HG02798 (cell line): ENCODE results near the gene PFKL.
"Not testable (repeated sequence)": the region's sequence is repeated elsewhere in the genome, so short reads cannot be mapped to it uniquely, and the experiment has no call there.

Experiments
- ATAC-seq: cut with Tn5 transposase; IDR thresholded peaks from one replicate; pipeline ENCODE4 v1.9.1; 2021; ENCODE audit warnings: mild to moderate bottlenecking; ENCODE audit not compliant: unreplicated experiment, poor library complexity

The PFKL gene

DNA sequence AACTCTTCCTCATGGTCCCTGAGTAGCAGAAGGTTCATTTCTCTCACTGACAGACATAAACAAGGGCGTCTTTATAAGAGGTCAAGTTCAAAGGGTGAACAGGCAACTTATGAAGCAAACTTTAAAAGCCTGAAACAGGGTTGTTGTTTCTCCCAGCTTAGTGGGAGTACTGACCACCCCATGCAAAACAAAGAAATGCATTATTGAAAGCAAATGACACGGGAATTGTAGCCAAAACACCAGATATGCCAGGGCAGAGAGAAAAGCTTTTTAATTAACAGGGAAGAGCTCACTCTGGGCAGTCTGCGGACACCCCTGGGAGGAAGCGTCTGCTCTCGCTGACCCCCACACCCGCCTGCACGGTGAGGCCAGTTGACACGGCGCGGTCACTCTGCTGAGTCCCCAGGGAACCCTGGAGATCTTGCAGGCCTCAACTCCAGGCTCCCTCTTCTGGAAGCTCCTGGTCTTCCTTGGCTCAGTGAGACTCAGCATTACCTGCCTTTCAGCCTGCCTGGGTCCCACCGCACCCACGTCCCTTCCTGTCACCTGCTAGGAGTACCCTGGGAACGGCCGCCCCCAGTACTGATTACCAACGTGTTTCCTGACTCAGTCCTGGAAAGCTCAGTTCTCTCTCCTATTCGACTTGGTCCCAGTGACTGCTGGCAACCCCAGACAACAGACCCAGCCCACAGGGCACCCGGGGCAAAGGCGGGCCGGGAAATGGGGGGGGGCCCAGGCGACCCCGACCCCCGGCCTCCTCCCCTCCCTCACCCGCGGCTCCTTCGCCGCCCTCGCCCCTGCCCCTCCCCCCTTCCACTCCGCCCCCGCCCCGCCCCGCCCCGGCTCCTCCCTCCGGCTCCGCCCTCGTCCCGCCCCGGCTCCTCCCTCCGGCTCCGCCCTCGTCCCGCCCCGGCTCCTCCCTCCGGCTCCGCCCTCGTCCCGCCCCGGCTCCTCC lies 38.4 kb downstream of the PFKL start:
- ATAC-seq, result no peak

DNA sequence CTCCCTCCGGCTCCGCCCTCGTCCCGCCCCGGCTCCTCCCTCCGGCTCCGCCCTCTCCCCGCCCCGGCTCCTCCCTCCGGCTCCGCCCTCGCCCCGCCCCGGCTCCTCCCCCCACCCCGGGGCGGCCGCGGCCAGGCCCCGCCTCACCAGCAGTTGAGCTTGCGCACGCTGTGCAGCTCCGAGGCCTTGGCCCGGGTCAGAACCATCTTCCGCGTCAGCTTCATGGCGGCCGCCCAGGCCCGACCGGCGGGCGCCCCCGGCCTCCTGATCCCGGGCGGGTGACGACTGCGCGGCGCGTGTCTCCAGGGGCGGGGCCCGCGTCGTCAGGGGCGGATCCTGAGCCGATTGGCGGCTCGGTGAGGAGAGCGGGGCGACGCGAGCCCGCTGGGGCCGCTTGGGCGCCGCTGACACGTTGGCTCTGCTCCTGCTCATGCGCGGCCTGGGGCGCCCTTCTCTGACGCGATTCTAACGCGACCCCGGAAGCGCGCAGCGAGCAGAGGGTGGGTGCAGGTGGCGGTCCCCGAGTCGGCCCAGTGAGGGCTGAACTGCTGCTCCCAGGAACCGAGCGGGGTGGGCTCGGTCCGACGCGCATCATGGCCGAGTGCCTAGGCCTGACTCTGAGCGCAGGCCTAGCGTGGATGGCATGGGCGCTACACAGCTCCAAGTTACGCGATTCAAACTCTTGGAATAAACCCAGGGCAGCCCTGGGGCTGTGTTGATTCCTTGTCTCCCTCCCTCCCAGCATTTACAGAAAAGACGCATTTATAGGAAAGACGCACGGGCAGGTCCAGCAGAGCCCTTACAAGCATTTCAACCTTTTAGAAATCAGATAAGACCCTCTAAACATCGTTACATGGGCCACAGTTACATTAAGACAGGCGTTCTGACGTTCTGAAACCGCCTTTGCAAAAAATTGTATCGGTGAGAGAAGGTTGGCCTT lies 39.4 kb downstream of the PFKL start, which contains the start of gene CFAP410:
Gene CFAP410 (minus strand): TSS at position 420 of the 940 bp plus-strand sequence. CDS start 196 bp downstream, at position 224.
- ATAC-seq, result peak; percentile 94

DNA sequence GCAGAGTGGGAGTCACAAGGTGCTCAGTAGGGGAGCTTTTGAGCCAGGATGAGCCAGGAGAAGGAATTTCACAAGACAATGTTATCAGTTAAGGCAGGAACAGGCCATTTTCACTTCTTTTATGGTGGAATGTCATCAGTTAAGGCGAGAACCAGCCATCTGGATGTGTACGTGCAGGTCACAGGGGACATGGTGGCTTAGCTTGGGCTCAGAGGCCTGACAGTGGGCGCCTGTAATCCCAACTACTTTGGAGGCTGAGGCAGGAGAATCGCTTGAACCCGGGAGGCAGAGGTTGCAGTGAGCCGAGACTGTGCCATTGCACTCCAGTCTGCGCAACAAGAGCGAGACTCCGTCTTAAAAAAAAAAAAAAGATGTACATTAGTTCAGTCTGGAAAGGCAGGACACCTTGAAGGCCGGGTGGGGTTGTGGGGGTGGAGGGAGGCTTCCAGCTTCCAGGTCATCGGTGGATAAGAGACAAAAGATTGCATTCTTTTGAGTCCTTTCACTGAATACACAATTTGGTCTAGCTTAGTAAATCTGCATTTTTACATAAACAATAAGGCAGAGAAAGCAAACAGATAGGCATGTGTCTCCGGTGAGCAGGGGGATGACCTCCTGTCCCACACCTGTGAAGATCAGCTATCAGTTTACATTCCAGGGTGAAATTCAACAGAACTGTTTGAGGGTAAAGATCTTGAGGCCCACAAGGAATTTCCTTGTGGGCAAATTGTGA lies 42.0 kb downstream of the PFKL start:
- ATAC-seq, result not testable (repeated sequence)

DNA sequence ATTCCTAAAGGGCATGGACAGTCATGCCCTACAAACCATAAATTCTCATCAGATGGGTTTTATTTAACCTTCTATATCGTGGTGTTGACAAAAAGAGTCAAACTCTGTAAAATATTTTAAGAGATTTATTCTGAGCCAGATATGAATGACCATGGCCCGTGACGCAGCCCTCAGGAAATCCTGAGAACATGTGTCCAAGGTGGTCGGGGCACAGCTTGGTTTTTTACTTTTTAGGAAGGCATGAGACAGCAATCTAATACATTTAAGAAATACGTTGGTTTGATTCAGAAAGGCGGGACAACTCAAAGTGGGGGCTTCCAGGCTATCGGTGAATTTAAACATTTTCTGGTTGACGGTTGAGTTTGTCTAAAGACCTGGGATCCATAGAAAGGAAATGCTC lies 43.1 kb downstream of the PFKL start:
- not testable (repeated sequence) for ATAC-seq

DNA sequence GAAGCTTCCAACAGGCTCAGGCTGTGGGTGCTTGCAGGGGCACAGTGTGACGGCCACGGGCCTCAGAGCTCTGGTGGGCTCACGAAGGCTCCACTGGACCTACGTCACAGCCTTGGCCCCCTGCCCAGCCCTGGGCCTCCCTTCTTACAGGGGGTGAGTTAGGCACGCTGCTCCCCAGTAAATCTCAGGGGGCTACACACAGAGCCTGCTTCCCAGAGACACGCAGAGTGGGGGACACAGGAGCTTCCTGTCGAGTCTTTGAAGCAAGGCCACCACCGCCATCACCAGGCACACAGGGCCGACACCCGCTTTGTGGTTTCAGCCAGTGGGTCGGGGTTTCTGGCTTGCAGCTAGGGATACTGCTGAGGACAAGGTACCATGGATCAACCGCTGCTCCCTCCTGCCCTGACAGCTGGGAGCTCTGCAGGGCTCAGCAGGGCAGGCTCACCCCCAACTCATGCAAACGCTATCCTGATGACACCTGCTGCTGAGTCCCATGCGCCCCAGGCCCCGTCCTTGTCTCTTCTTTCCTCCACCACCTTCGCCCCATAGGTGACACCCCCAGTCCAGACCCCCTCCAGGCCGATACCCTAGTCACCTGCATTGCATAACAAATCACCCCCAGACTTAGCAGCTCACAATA lies 44.8 kb downstream of the PFKL start:
- ATAC-seq, result no peak

DNA sequence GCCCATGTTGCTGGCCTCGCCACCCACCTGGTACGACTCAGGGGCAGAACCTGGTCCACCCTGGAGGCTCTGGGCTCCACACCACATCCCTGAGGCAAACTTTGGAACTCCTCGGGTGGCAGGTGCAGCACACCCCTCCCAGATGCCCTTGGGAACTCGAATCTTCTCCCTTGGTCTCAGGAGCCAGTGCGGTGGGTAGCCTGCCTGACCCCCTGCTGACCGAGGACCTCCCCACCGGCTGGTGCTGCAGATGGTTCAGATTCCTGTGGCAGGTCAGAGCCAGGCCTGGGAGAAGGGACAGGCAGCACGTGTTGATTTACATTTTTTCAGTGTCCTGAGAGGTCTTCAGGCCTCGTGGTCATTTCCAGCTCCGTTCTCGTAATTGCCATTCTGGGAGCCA lies 45.6 kb downstream of the PFKL start:
- no peak for ATAC-seq

DNA sequence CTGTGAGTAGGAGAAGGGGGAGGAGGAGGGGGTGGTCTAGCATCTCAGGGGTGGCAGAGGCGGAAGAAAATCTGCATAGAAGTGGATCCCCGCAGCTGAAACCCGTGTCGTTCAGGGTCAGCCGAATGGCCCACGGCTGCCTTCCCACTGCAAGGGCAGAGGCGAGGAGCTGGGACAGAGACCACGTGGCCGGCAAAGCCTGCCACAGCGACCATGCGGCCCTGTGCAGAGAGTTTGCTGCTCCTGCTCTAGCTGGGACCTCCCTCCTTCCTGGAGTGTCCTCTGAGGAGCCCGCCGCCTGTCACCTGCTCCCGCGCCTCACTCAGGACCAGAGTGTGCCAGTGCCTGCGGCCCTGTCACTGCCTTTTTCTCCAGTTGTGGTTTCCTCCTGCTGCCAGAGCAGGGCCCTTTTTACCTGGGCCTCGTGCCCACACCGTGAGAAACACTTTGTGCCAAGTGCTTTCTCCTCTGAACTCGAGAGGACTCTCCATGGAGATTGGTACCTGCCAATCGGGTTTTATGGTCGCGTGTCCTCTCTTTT lies 48.1 kb downstream of the PFKL start:
- ATAC-seq, result no peak

DNA sequence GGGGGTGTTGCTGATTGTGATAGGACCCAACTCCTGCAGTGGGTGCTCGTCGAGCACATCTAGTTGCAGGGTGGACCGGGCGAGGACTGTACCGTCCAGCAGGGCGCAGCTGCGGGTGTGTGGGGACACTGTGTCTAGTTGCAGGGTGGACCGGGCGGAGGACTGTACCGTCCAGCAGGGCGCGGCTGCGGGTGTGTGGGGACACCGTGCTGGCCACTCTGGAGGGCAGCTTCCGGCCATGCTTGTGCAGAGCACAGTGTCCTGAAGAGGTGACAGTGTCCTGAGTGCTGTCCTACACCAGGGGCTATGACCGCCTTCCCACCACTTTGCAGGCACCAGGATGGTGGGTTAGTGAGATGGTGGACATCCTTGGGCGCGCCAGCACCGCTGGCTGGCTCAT lies 49.0 kb downstream of the PFKL start:
- no peak for ATAC-seq

DNA sequence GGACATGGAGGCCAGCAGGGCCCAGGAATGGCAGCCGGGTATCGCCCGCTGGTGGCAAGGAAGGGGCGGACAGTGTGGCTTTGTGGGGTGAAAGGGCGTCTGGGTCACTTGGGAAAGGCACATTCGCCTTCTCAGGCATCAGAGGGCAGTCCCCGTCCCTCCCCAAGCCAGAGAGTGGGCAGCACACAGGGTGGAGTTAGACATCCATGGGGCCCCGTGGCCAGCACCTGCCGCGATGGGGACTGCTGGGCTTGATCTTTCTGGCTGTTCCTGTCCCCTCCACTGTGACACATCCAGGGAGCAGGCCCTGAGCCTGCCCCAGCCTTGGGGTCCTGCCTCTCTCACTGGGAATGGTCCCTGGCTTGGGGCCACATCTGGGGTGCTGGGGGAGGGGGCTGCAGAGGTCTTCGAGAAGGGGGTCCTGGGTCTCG lies 49.6 kb downstream of the PFKL start:
- ATAC-seq, result no peak

DNA sequence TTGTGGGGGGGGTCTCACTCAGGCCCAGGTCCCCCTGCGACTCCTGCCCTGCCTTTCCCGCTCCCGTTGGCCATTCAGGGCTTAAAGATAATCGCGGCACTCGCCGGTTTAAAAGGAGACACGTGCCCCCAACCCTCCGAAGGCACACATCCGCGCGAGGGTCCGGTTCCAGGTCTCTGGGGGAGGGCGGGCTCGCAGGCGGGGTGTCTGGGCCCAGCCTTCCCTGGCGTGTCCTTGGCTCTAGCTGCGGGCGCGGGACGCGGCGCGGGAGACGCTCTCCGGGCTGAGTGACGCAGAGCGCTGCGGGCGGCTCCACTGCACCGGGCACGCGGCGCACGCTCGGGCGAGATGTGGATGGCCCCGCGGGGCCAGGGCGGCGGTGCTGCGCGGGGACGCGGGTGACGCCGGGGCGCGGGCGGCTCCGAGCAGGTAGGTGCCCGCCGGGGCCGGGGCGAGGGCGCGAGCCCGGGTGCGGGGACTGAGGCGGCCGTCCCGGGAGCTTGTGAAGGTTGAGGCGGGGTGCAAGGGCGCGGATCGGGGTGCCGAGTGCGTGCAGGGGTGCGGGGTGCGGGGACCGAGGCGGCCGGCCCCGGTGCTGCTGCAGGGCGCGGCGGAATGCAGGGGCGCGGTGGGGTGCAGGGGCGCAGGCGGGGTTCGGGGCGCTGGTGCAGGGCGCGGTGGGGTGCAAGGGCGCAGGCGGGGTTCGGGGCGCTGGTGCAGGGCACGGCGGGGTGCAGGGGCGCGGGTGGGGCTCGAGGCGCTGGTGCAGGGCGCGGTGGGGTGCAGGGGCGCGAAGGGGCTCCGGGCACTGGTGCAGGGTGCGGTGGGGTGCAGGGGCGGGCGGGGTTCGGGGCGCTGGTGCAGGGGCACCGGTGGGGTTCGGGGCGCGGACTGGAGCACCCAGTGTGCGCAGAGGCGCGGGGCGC lies 50.3 kb downstream of the PFKL start:
- no peak for ATAC-seq

DNA sequence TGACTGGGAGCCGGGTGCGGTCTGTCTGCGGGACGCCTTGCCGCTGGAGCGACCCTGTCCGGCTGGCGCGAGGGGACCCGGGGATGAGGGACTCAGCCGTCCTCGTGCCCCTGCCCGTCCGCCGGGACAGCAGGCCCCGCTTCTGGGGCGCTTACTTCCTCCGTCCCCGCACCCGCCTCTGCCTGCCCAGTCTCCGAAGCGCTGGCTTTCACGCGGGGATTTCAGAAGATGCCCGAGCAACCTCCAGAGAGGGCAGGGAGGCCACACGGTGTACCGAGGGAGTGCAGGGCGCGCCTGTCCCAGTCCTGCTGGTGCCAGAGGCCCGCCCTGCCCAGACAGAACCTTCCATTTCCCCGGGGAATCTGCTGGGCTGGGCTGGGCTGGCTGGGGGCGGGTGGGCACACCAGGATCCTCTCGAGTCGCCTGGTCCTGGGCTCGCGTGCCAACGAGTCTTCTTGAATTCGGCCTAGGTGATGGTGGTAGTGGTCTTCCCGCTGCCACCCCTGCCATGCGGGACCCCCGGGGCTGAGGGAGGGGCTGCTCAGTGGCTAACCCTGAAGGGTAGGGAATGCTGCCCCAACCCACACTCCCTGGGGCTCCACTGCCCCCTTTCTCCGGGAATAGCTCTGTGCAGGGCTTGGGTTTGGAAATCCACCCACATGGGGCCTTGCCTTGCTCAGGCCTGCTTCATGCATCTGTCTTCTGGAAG lies 51.1 kb downstream of the PFKL start:
- no peak for ATAC-seq

DNA sequence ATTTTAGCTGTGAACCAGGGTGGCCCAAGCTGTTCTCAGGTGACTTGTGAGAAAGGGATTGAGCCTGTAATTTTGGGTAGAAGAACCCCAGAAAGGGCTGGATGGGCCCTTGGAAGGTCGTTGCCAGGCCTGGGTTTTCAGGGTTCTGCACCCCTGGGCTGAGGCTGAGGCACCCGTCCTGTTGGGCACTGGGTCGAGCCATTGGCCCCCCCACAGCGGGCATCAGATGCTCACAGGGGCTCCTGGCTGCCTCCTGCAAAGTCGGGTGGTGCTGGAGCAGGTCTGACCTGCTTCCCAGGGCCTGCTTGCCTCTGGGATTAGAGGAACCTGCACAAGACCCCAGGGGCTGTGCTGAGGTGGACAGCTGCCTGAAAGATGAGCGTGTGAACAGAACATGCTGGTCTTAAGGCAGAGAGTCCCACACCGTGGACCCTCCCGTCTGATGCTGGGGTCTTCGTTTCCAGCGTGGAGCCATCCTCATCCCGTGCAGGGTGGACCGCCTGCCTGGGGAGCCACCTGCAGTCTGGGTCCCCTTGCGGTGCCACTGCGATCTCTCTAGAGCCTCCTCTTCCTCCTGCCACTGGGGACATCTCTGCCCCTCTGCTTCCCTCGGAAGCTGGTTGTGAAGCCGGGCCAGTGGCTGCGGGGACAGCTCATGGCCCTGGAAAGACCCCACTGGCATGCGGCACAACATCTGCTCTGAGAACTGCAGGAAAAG lies 51.8 kb downstream of the PFKL start:
- ATAC-seq, result no peak

DNA sequence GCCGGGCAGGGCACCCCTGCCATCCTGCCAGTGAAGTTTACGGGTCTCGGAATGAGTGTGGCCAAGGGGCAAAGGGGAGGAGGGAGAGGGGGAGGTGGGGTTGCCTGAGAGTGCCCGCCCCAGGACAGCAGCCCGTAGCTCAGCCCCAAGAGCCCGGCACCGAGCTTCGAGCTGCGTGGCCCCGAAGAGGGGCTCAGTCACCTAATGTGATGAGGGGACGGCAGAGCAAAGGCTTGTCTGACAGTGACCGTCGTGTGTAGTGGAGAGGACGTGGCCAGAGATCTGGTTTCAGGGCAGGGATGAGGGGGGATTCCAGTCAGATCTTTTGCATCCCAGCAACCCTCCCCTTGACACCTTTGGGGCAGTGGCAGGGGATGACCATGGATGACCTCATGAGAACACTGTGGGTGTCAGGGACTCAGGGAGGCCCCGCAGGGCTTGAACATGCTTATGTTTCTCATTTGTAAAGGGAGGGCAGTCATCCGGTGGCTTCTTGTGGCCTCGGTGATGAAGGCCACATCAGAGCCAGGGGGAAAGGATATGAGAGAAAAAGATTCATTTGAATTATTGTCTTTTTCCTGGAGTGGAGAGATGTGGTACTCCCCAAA lies 52.5 kb downstream of the PFKL start:
- ATAC-seq, result no peak

DNA sequence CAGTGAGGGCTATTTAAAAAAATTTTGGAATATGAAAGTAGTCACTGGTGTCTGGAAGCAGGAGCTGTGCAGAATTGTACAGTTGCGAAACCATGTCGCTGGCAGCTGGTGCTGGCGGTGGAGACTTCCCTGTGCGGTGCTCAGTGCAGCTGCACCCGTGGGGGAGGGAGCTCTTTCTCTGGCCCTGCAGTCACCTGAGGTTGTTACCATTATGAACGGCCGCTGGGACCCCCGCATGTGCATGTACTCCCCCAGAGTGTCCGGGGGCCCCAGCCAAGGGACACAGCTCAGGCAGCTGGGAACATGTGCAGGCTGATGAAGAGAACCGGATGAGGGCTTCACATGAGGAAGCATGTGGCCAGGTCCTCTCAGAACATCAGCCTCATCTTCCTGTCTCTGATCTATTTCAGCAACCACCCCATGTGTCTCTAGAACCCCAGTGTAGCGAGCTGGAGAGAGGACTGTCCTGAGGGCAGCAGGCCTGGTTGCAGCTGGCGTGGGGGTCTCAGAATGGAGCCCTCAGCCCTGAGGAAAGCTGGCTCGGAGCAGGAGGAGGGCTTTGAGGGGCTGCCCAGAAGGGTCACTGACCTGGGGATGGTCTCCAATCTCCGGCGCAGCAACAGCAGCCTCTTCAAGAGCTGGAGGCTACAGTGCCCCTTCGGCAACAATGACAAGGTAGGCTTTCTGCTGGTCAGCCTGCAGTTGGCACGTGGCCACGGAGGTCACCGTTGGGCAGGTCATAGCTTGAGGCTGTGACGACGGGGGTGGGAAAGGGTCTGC lies 53.5 kb downstream of the PFKL start, which contains the start of gene TRPM2:
Gene TRPM2 (plus strand): TSS at position 431 of the 780 bp plus-strand sequence. CDS start 80 bp downstream, at position 511.
- ATAC-seq, result no peak

DNA sequence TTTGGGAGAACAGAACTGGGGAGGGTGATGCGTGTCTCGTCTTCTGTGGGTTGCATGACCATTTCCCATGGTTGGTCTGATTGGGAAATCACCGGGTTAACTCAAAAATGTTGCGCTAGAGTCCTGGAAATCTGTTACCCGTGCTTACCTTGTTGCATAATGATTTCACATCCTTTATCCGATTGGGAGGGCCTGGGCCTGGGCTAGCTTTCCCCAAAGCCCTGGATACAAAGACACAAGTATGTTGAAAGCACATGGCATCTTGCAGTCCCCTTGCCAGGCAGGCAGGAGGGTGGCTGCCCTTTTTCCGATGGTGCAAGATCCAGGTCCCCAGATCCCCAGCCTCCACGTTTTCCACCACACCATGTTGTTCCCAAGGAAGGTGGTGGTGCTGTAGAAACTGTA lies 54.1 kb downstream of the PFKL start:
- ATAC-seq, result no peak
